ENCODE data around the gene C22orf39. TPM values are rescaled to one million over a fixed set of nuclear protein-coding genes. Genes with fewer than 3 reads are reported as not detected.

The C22orf39 gene
- polyA plus RNA-seq, 2 of the 4 experiments (the other 2 are of a cell fraction): 19.4 to 19.5 TPM

DNA sequence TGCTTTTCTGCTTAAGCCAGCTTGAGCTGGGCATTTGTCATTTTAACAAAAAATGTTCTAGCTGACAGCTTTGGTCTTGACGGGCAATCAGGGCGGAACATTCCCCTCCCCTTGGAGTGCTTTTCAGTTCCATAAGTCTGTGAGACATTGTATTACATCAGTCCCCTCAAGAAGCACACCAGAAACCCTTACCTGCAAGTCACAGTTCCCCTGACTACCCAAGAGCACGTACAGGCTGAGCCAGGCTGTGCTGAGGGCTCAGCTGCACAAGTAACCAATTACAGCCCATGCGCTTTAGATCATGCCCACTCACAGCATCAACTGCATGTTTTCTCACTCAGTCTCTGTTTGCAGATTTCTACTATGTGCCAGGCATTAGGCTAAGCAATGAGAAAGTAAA lies 35.0 kb downstream of the C22orf39 start:
- no peaks in the 10 kb centered on the region for H3K4me1 ChIP-seq
- POLR2A ChIA-PET: no interaction called here
- FAIRE-seq (no peak), ATAC-seq (no peak), DNase-seq (ENCODE audit: low read depth in 1 of 2, low spot score in 1 of 2) (no peak)
- TF ChIP-seq NPAS2 (CRISPR knock-in tag; IDR thresholded peaks at IDR 0.05; ENCODE audit: borderline replicate concordance) (no peak), POLR2AphosphoS2 (conservative IDR thresholded peaks at IDR 0.05; ENCODE audit: low read length) (no peak), RNF2 (IDR thresholded peaks at IDR 0.05; ENCODE audit: borderline replicate concordance, low read depth) (no peak), FOSB (CRISPR knock-in tag; IDR thresholded peaks at IDR 0.05) (no peak), JUNB (IDR thresholded peaks at IDR 0.05) (no peak)
- TF ChIP-seq, protein P1, sequence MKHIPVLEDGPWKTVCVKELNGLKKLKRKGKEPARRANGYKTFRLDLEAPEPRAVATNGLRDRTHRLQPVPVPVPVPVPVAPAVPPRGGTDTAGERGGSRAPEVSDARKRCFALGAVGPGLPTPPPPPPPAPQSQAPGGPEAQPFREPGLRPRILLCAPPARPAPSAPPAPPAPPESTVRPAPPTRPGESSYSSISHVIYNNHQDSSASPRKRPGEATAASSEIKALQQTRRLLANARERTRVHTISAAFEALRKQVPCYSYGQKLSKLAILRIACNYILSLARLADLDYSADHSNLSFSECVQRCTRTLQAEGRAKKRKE (CRISPR knock-in tag; IDR thresholded peaks at IDR 0.05; ENCODE audit: low read depth): no peak
- 92% methylated on average over 4 of the region's 4 CpGs for WGBS (ENCODE audit: missing lambda C conversion rate)
- no peak overlapping the region for H3K4me3 ChIP-seq
- H3K9me3 ChIP-seq: no peaks in the 10 kb centered on the region
- H3K27ac ChIP-seq: no peak overlapping the region
- CTCF ChIA-PET: no interaction called here
- no peak overlapping the region for H3K4me2 ChIP-seq

DNA sequence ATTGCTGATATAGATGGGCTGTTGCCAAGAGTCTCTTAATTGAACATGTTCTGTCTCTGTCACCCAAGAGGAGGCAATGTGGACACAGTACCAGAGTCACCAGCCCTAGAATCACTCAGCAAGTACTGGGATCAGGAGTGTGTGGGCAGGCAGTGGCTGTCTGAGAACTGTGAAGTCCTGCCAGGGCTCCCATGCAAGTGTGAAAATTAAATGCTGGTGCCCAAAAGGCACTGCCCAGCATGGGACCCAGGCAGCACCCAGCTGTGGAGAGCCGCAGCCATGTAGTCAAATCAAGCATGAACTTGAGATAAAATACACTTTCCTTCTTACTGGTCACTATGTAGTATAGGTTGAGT lies 35.8 kb downstream of the C22orf39 start:
- TF ChIP-seq, protein P1 (CRISPR knock-in tag; IDR thresholded peaks at IDR 0.05; ENCODE audit: low read depth): no peak
- TF ChIP-seq CBX8 (IDR thresholded peaks at IDR 0.05) (no peak), HOXA7 (CRISPR knock-in tag; IDR thresholded peaks at IDR 0.05) (no peak), FOXS1 (CRISPR knock-in tag; IDR thresholded peaks at IDR 0.05) (no peak)
- Histone ChIP-seq H3K4me1 (no peaks in the 10 kb centered on the region), H3K4me3 (no peak overlapping the region), H3K4me2 (no peak overlapping the region), H3K9me3 (no peaks in the 10 kb centered on the region), H3K27ac (no peak overlapping the region)
- CTCF ChIA-PET: interaction anchor here (1.0 to 1.7 kb wide), 2 partner anchors 11 to 232 kb away, joined by 4 read pairs; no protein-coding TSS in a partner anchor
- FAIRE-seq: no peak
- no peak for ATAC-seq
- 92% methylated on average over 1 of the region's 1 CpG for WGBS (ENCODE audit: missing lambda C conversion rate)
- POLR2A ChIA-PET: no interaction called here
- no peak for DNase-seq (ENCODE audit: low read depth in 1 of 2, low spot score in 1 of 2)

DNA sequence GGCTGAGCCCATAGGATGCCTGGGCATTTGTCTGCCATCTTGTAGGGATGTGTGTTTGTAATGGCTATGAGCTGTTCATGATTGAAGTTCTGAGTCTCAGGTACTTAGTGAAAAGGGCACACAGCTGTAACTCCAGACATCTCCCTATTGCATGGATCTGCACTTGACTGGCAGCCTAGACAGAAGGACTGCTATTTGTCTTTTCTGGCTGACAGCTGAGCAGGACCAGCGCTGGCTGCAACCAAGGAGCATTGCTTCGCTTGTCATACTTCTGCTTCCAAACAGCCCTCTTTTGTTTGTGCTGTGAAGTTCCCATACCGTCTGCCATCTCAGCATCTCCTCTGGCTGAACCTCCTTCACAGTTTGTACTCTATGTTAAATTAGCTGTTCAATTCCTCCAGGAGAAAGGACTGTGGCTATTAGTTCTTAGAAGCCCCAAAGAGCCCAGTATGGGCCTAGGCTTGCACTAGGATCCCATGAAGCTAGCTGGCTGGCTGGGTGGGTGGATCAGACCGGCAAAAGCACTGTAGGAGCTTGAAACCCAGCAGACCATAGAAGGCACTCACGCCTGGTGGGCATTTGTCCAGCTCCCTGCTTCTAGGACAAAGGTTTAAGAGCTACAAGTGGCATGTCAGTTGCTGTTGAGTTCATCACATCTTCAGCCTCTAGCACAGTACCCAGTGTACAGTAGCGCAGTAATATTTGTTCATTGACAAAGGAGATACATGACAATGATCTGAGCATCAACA lies 36.4 kb downstream of the C22orf39 start:
- H3K4me3 ChIP-seq: no peak overlapping the region
- POLR2A ChIA-PET: no interaction called here
- TF ChIP-seq EHF (CRISPR knock-in tag; IDR thresholded peaks at IDR 0.05): no peak
- TF ChIP-seq NPAS2 (CRISPR knock-in tag; IDR thresholded peaks at IDR 0.05; ENCODE audit: borderline replicate concordance): no peak
- TF ChIP-seq TP53 (CRISPR knock-in tag; IDR thresholded peaks at IDR 0.05): no peak
- TF ChIP-seq, protein P2, sequence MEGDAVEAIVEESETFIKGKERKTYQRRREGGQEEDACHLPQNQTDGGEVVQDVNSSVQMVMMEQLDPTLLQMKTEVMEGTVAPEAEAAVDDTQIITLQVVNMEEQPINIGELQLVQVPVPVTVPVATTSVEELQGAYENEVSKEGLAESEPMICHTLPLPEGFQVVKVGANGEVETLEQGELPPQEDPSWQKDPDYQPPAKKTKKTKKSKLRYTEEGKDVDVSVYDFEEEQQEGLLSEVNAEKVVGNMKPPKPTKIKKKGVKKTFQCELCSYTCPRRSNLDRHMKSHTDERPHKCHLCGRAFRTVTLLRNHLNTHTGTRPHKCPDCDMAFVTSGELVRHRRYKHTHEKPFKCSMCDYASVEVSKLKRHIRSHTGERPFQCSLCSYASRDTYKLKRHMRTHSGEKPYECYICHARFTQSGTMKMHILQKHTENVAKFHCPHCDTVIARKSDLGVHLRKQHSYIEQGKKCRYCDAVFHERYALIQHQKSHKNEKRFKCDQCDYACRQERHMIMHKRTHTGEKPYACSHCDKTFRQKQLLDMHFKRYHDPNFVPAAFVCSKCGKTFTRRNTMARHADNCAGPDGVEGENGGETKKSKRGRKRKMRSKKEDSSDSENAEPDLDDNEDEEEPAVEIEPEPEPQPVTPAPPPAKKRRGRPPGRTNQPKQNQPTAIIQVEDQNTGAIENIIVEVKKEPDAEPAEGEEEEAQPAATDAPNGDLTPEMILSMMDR (IDR thresholded peaks at IDR 0.05): no peak
- no peak for TF ChIP-seq GATA3 (IDR thresholded peaks at IDR 0.05; ENCODE audit: borderline replicate concordance)
- no peak for TF ChIP-seq RAD21 (conservative IDR thresholded peaks at IDR 0.05 in 1 of 2, IDR thresholded peaks at IDR 0.05 in 1 of 2)
- no peak for TF ChIP-seq NR3C1 (IDR thresholded peaks at IDR 0.05)
- TF ChIP-seq, protein P3, sequence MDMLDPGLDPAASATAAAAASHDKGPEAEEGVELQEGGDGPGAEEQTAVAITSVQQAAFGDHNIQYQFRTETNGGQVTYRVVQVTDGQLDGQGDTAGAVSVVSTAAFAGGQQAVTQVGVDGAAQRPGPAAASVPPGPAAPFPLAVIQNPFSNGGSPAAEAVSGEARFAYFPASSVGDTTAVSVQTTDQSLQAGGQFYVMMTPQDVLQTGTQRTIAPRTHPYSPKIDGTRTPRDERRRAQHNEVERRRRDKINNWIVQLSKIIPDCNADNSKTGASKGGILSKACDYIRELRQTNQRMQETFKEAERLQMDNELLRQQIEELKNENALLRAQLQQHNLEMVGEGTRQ (IDR thresholded peaks at IDR 0.05): no peak
- TF ChIP-seq ESRRA (IDR thresholded peaks at IDR 0.05; ENCODE audit: borderline replicate concordance, low read length): no peak
- TF ChIP-seq FOXS1 (CRISPR knock-in tag; IDR thresholded peaks at IDR 0.05): no peak
- no peak for TF ChIP-seq TFCP2L1 (CRISPR knock-in tag; IDR thresholded peaks at IDR 0.05)
- TF ChIP-seq, protein P4, sequence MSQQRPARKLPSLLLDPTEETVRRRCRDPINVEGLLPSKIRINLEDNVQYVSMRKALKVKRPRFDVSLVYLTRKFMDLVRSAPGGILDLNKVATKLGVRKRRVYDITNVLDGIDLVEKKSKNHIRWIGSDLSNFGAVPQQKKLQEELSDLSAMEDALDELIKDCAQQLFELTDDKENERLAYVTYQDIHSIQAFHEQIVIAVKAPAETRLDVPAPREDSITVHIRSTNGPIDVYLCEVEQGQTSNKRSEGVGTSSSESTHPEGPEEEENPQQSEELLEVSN (IDR thresholded peaks at IDR 0.05; ENCODE audit: borderline replicate concordance, low read depth): no peak
- TF ChIP-seq CHD4 (IDR thresholded peaks at IDR 0.05; ENCODE audit: borderline replicate concordance): no peak
- TF ChIP-seq SMC3 (IDR thresholded peaks at IDR 0.05): no peak
- TF ChIP-seq, protein P5, sequence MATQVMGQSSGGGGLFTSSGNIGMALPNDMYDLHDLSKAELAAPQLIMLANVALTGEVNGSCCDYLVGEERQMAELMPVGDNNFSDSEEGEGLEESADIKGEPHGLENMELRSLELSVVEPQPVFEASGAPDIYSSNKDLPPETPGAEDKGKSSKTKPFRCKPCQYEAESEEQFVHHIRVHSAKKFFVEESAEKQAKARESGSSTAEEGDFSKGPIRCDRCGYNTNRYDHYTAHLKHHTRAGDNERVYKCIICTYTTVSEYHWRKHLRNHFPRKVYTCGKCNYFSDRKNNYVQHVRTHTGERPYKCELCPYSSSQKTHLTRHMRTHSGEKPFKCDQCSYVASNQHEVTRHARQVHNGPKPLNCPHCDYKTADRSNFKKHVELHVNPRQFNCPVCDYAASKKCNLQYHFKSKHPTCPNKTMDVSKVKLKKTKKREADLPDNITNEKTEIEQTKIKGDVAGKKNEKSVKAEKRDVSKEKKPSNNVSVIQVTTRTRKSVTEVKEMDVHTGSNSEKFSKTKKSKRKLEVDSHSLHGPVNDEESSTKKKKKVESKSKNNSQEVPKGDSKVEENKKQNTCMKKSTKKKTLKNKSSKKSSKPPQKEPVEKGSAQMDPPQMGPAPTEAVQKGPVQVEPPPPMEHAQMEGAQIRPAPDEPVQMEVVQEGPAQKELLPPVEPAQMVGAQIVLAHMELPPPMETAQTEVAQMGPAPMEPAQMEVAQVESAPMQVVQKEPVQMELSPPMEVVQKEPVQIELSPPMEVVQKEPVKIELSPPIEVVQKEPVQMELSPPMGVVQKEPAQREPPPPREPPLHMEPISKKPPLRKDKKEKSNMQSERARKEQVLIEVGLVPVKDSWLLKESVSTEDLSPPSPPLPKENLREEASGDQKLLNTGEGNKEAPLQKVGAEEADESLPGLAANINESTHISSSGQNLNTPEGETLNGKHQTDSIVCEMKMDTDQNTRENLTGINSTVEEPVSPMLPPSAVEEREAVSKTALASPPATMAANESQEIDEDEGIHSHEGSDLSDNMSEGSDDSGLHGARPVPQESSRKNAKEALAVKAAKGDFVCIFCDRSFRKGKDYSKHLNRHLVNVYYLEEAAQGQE (IDR thresholded peaks at IDR 0.05): no peak
- no peak for TF ChIP-seq JUNB (IDR thresholded peaks at IDR 0.05)
- TF ChIP-seq, protein P6, sequence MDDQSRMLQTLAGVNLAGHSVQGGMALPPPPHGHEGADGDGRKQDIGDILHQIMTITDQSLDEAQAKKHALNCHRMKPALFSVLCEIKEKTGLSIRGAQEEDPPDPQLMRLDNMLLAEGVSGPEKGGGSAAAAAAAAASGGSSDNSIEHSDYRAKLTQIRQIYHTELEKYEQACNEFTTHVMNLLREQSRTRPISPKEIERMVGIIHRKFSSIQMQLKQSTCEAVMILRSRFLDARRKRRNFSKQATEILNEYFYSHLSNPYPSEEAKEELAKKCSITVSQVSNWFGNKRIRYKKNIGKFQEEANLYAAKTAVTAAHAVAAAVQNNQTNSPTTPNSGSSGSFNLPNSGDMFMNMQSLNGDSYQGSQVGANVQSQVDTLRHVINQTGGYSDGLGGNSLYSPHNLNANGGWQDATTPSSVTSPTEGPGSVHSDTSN (IDR thresholded peaks at IDR 0.05): no peak

More for the DNA sequence above, 36.4 kb downstream of the C22orf39 start:
- Histone ChIP-seq H3K9me3 (no peaks in the 10 kb centered on the region), H3K4me2 (no peak overlapping the region), H3K4me1 (no peaks in the 10 kb centered on the region), H3K27ac (no peak overlapping the region)
- no peak for ATAC-seq
- WGBS (ENCODE audit: missing lambda C conversion rate): 94% methylated on average over 6 of the region's 6 CpGs
- CTCF ChIA-PET: interaction anchor here (1.0 to 1.7 kb wide), 3 partner anchors 9 to 232 kb away, joined by 3 to 4 read pairs (median 4); no protein-coding TSS in a partner anchor
- no peak for DNase-seq (ENCODE audit: low read depth in 1 of 2, low spot score in 1 of 2)
- FAIRE-seq: no peak
